Measurements from ENCODE around the gene CYB5B.

The CYB5B gene

GRCh38 chr16:69395859-69396186 is 28.6 kb upstream of the CYB5B start:
- H3K36me3 ChIP-seq (ENCODE audit: control insufficient read depth, insufficient read depth, low read length), result no peaks in the 10 kb centered on the region
- H3K27me3 ChIP-seq (replicated peaks; ENCODE audit: control insufficient read depth, insufficient read depth, low read length, poor library complexity, severe bottlenecking), result no peaks in the 10 kb centered on the region
- no peak overlapping the region for H3K4me3 ChIP-seq (ENCODE audit: insufficient read depth, low read depth, low read length, poor library complexity, severe bottlenecking)
- no peak for DNase-seq
- no peaks in the 10 kb centered on the region for H3K9me3 ChIP-seq (ENCODE audit: control insufficient read depth, low read length)
- H3K27ac ChIP-seq (ENCODE audit: insufficient read depth, low read length, poor library complexity, severe bottlenecking), result no peak overlapping the region
- peaks cover 3% of the 10 kb centered on the region for H3K4me1 ChIP-seq (ENCODE audit: control insufficient read depth, insufficient read depth, low read length, poor library complexity, severe bottlenecking)

GRCh38 chr16:69396187-69397061 is 28.0 kb upstream of the CYB5B start:
- H3K27me3 ChIP-seq (replicated peaks; ENCODE audit: control insufficient read depth, insufficient read depth, low read length, poor library complexity, severe bottlenecking), result no peaks in the 10 kb centered on the region
- H3K27ac ChIP-seq (ENCODE audit: insufficient read depth, low read length, poor library complexity, severe bottlenecking), result peak overlapping the region; percentile 18
- no peaks in the 10 kb centered on the region for H3K36me3 ChIP-seq (ENCODE audit: control insufficient read depth, insufficient read depth, low read length)
- peaks cover 3% of the 10 kb centered on the region for H3K4me1 ChIP-seq (ENCODE audit: control insufficient read depth, insufficient read depth, low read length, poor library complexity, severe bottlenecking)
- peak; percentile 31 to 62 (median 41) for DNase-seq
- no peak overlapping the region for H3K4me3 ChIP-seq (ENCODE audit: insufficient read depth, low read depth, low read length, poor library complexity, severe bottlenecking)
- H3K9me3 ChIP-seq (ENCODE audit: control insufficient read depth, low read length), result no peaks in the 10 kb centered on the region

- DNase-seq, result no peak
- Histone ChIP-seq H3K4me3 (ENCODE audit: insufficient read depth, low read depth, low read length, poor library complexity, severe bottlenecking) (no peak overlapping the region), H3K27me3 (replicated peaks; ENCODE audit: control insufficient read depth, insufficient read depth, low read length, poor library complexity, severe bottlenecking) (no peaks in the 10 kb centered on the region), H3K4me1 (ENCODE audit: control insufficient read depth, insufficient read depth, low read length, poor library complexity, severe bottlenecking) (peaks cover 3% of the 10 kb centered on the region), H3K9me3 (ENCODE audit: control insufficient read depth, low read length) (no peaks in the 10 kb centered on the region), H3K27ac (ENCODE audit: insufficient read depth, low read length, poor library complexity, severe bottlenecking) (no peak overlapping the region), H3K36me3 (ENCODE audit: control insufficient read depth, insufficient read depth, low read length) (no peaks in the 10 kb centered on the region)
Measured at GRCh38 chr16:69397821-69398521, 26.4 kb upstream of the CYB5B start.

- Histone ChIP-seq H3K27ac (ENCODE audit: insufficient read depth, low read length, poor library complexity, severe bottlenecking) (no peak overlapping the region), H3K9me3 (ENCODE audit: control insufficient read depth, low read length) (no peaks in the 10 kb centered on the region), H3K27me3 (replicated peaks; ENCODE audit: control insufficient read depth, insufficient read depth, low read length, poor library complexity, severe bottlenecking) (no peaks in the 10 kb centered on the region), H3K36me3 (ENCODE audit: control insufficient read depth, insufficient read depth, low read length) (no peaks in the 10 kb centered on the region), H3K4me1 (ENCODE audit: control insufficient read depth, insufficient read depth, low read length, poor library complexity, severe bottlenecking) (peaks cover 3% of the 10 kb centered on the region), H3K4me3 (ENCODE audit: insufficient read depth, low read depth, low read length, poor library complexity, severe bottlenecking) (no peak overlapping the region)
- DNase-seq, result no peak
Measured at GRCh38 chr16:69399361-69399760, 25.1 kb upstream of the CYB5B start.

GRCh38 chr16:69402439-69402838 is 22.0 kb upstream of the CYB5B start:
- Histone ChIP-seq H3K9me3 (ENCODE audit: control insufficient read depth, low read length) (no peaks in the 10 kb centered on the region), H3K27me3 (replicated peaks; ENCODE audit: control insufficient read depth, insufficient read depth, low read length, poor library complexity, severe bottlenecking) (no peaks in the 10 kb centered on the region), H3K27ac (ENCODE audit: insufficient read depth, low read length, poor library complexity, severe bottlenecking) (no peak overlapping the region), H3K4me3 (ENCODE audit: insufficient read depth, low read depth, low read length, poor library complexity, severe bottlenecking) (no peak overlapping the region), H3K4me1 (ENCODE audit: control insufficient read depth, insufficient read depth, low read length, poor library complexity, severe bottlenecking) (no peaks in the 10 kb centered on the region), H3K36me3 (ENCODE audit: control insufficient read depth, insufficient read depth, low read length) (no peaks in the 10 kb centered on the region)
- no peak for DNase-seq

- H3K9me3 ChIP-seq (ENCODE audit: control insufficient read depth, low read length), result no peaks in the 10 kb centered on the region
- H3K4me1 ChIP-seq (ENCODE audit: control insufficient read depth, insufficient read depth, low read length, poor library complexity, severe bottlenecking), result no peaks in the 10 kb centered on the region
- no peaks in the 10 kb centered on the region for H3K36me3 ChIP-seq (ENCODE audit: control insufficient read depth, insufficient read depth, low read length)
- no peaks in the 10 kb centered on the region for H3K27me3 ChIP-seq (replicated peaks; ENCODE audit: control insufficient read depth, insufficient read depth, low read length, poor library complexity, severe bottlenecking)
- no peak for DNase-seq
- no peak overlapping the region for H3K4me3 ChIP-seq (ENCODE audit: insufficient read depth, low read depth, low read length, poor library complexity, severe bottlenecking)
- no peak overlapping the region for H3K27ac ChIP-seq (ENCODE audit: insufficient read depth, low read length, poor library complexity, severe bottlenecking)
Measured at GRCh38 chr16:69404275-69404805, 20.1 kb upstream of the CYB5B start.

GRCh38 chr16:69405326-69405725 is 19.1 kb upstream of the CYB5B start:
- H3K27me3 ChIP-seq (replicated peaks; ENCODE audit: control insufficient read depth, insufficient read depth, low read length, poor library complexity, severe bottlenecking), result no peaks in the 10 kb centered on the region
- H3K9me3 ChIP-seq (ENCODE audit: control insufficient read depth, low read length), result no peaks in the 10 kb centered on the region
- no peak overlapping the region for H3K4me3 ChIP-seq (ENCODE audit: insufficient read depth, low read depth, low read length, poor library complexity, severe bottlenecking)
- no peak for DNase-seq
- no peaks in the 10 kb centered on the region for H3K36me3 ChIP-seq (ENCODE audit: control insufficient read depth, insufficient read depth, low read length)
- H3K27ac ChIP-seq (ENCODE audit: insufficient read depth, low read length, poor library complexity, severe bottlenecking), result no peak overlapping the region
- H3K4me1 ChIP-seq (ENCODE audit: control insufficient read depth, insufficient read depth, low read length, poor library complexity, severe bottlenecking), result no peaks in the 10 kb centered on the region

- no peak for DNase-seq
- Histone ChIP-seq H3K9me3 (ENCODE audit: control insufficient read depth, low read length) (no peaks in the 10 kb centered on the region), H3K27me3 (replicated peaks; ENCODE audit: control insufficient read depth, insufficient read depth, low read length, poor library complexity, severe bottlenecking) (no peaks in the 10 kb centered on the region), H3K4me1 (ENCODE audit: control insufficient read depth, insufficient read depth, low read length, poor library complexity, severe bottlenecking) (no peaks in the 10 kb centered on the region), H3K4me3 (ENCODE audit: insufficient read depth, low read depth, low read length, poor library complexity, severe bottlenecking) (no peak overlapping the region), H3K36me3 (ENCODE audit: control insufficient read depth, insufficient read depth, low read length) (no peaks in the 10 kb centered on the region), H3K27ac (ENCODE audit: insufficient read depth, low read length, poor library complexity, severe bottlenecking) (no peak overlapping the region)
Measured at GRCh38 chr16:69405757-69406156, 18.7 kb upstream of the CYB5B start.

- Histone ChIP-seq H3K4me1 (ENCODE audit: control insufficient read depth, insufficient read depth, low read length, poor library complexity, severe bottlenecking) (no peaks in the 10 kb centered on the region), H3K9me3 (ENCODE audit: control insufficient read depth, low read length) (no peaks in the 10 kb centered on the region), H3K27me3 (replicated peaks; ENCODE audit: control insufficient read depth, insufficient read depth, low read length, poor library complexity, severe bottlenecking) (no peaks in the 10 kb centered on the region), H3K36me3 (ENCODE audit: control insufficient read depth, insufficient read depth, low read length) (no peaks in the 10 kb centered on the region), H3K27ac (ENCODE audit: insufficient read depth, low read length, poor library complexity, severe bottlenecking) (no peak overlapping the region), H3K4me3 (ENCODE audit: insufficient read depth, low read depth, low read length, poor library complexity, severe bottlenecking) (no peak overlapping the region)
- no peak for DNase-seq
Measured at GRCh38 chr16:69406780-69407331, 17.6 kb upstream of the CYB5B start.
